Measurements from ENCODE around the gene CCNJL.

DNA sequence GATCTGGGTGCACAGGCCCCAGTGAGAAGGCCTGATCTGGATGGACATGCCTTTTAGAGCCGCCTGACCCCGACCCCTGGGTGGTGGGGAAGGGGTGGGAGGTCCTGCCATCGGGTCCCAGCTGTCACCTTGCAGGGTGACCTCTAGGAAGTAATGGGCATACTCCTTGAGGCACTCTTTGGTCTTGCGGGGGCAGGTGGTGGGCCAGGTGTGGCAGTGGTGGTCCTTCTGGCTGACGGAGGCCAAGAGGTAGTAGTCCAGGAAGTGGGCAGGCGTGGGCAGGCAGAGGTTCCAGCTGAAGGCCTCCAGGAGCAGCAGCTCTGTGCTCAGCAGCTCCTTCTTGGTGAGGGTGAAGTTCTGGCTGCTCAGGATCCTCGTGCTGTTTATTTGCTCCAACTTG is 53.0 kb downstream of the CCNJL start:
- TF ChIP-seq, protein P1, sequence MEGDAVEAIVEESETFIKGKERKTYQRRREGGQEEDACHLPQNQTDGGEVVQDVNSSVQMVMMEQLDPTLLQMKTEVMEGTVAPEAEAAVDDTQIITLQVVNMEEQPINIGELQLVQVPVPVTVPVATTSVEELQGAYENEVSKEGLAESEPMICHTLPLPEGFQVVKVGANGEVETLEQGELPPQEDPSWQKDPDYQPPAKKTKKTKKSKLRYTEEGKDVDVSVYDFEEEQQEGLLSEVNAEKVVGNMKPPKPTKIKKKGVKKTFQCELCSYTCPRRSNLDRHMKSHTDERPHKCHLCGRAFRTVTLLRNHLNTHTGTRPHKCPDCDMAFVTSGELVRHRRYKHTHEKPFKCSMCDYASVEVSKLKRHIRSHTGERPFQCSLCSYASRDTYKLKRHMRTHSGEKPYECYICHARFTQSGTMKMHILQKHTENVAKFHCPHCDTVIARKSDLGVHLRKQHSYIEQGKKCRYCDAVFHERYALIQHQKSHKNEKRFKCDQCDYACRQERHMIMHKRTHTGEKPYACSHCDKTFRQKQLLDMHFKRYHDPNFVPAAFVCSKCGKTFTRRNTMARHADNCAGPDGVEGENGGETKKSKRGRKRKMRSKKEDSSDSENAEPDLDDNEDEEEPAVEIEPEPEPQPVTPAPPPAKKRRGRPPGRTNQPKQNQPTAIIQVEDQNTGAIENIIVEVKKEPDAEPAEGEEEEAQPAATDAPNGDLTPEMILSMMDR (IDR thresholded peaks at IDR 0.05), result no peak
- TF ChIP-seq POLR2A (IDR thresholded peaks at IDR 0.05), result no peak

All from body of pancreas (tissue), 4 donors.